ENCODE measurements around the gene CCL1.

The CCL1 gene

DNA sequence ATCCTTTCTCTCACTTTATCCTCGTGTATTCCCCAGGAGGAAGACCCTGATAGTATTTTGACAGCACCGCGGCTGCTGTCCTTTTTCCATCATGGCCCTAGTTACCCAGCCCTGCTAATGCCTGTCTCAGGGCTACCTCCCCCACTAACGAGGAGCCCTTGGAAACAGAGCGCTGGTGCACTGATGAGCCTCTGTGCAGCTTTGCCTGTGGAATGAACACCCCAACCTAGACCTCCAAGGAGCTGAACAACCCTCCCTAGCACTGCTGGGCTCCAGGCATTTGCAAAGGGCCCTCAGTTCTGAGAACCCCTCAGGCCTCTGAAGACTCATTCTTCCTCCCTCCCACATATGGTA lies 23.3 kb upstream of the CCL1 start:
- no peak for TF ChIP-seq CTCF (IDR thresholded peaks at IDR 0.05; ENCODE audit: insufficient read depth, low read length, missing control alignments)
- CTCF ChIA-PET = interaction anchor here (1.3 kb wide), 1 partner anchor 216 kb away, joined by 4 read pairs; no protein-coding TSS in a partner anchor
- POLR2A ChIA-PET = no interaction called here
- no peak overlapping the region for H3K4me3 ChIP-seq (ENCODE audit: low read depth, low read length)
- no peak for DNase-seq (ENCODE audit: low read depth, low spot score)

- CTCF ChIA-PET = interaction anchor here (0.8 kb wide), 1 partner anchor 23 kb away, joined by 3 read pairs; no protein-coding TSS in a partner anchor
- POLR2A ChIA-PET = no interaction called here
- H3K4me3 ChIP-seq (ENCODE audit: low read depth, low read length) = no peak overlapping the region
- TF ChIP-seq CTCF (IDR thresholded peaks at IDR 0.05; ENCODE audit: insufficient read depth, low read length, missing control alignments) = no peak
- no peak for DNase-seq (ENCODE audit: low read depth, low spot score)
Measured at GRCh38 chr17:34384822-34385605, 22.0 kb upstream of the CCL1 start.

- CTCF ChIA-PET = no interaction called here
- DNase-seq (ENCODE audit: low read depth, low spot score) = no peak
- H3K4me3 ChIP-seq (ENCODE audit: low read depth, low read length) = no peak overlapping the region
- TF ChIP-seq CTCF (IDR thresholded peaks at IDR 0.05; ENCODE audit: insufficient read depth, low read length, missing control alignments) = no peak
- POLR2A ChIA-PET = no interaction called here
Measured at GRCh38 chr17:34384271-34384670, 21.2 kb upstream of the CCL1 start.

DNA sequence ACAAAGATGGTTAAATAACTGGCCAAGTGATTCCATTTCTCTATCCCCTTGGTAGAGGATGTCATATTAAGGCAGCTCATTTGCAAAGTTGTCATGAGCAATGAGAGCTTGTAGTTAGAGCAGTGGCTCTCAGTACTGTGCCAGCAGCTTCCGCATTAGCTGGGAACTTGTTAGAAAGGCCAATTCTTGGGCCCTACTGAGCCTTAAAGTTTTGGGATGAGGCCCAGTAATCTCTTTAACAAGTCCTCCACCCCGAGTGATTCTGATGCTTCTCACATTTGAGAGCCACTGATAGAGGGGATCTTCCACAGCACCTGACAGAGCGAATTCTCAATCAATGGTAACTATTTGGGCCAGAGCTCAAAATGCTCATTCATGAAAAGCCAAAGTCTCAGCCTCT lies 20.2 kb upstream of the CCL1 start:
- POLR2A ChIA-PET = no interaction called here
- no peak for TF ChIP-seq CTCF (IDR thresholded peaks at IDR 0.05; ENCODE audit: insufficient read depth, low read length, missing control alignments)

GRCh38 chr17:34382621-34383124 lies 19.6 kb upstream of the CCL1 start:
- H3K4me3 ChIP-seq (ENCODE audit: low read depth, low read length) = no peak overlapping the region
- POLR2A ChIA-PET = no interaction called here
- no peak for TF ChIP-seq CTCF (IDR thresholded peaks at IDR 0.05; ENCODE audit: insufficient read depth, low read length, missing control alignments)
- DNase-seq (ENCODE audit: low read depth, low spot score) = no peak
- CTCF ChIA-PET = interaction anchor here (1.4 to 2.1 kb wide), 2 partner anchors 22 to 182 kb away, joined by 3 to 6 read pairs; no protein-coding TSS in a partner anchor

More for the DNA sequence above, 20.2 kb upstream of the CCL1 start:
- DNase-seq (ENCODE audit: low read depth, low spot score) = no peak
- CTCF ChIA-PET = interaction anchor here (1.4 to 2.1 kb wide), 2 partner anchors 22 to 183 kb away, joined by 3 to 6 read pairs; no protein-coding TSS in a partner anchor
- H3K4me3 ChIP-seq (ENCODE audit: low read depth, low read length) = no peak overlapping the region

DNA sequence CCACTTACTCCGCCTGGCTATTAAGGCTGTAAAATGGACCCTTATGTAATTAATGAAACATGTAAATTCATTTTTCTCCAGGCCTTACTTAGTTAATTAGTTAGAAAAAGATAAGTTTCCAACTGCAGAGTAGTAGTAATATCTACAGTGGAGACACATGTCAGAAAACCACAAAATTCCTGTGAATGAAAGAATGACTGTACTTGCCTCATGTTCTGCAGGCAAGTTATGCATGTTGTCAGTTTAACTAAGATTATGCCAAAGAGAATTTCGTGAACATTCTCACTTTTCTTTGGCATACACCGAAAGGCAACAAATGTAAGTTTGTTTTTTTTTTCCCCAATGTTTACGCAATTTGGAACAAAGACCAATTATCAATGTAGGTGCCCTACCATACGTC lies 16.8 kb upstream of the CCL1 start:
- CTCF ChIA-PET = interaction anchor here (1.0 kb wide), 1 partner anchor 19 kb away, joined by 5 read pairs; no protein-coding TSS in a partner anchor
- POLR2A ChIA-PET = no interaction called here
- DNase-seq (ENCODE audit: low read depth, low spot score) = no peak
- TF ChIP-seq CTCF (IDR thresholded peaks at IDR 0.05; ENCODE audit: insufficient read depth, low read length, missing control alignments) = no peak
- no peak overlapping the region for H3K4me3 ChIP-seq (ENCODE audit: low read depth, low read length)

All from AG04449 (cell line).